ENCODE results near the gene ARL6. TPM values are rescaled to one million over a fixed set of nuclear protein-coding genes. Genes with fewer than 3 reads are reported as not detected.

ARL6 gene
- total RNA-seq, 1 donor from 2014 or later: 6.1 TPM

- DNase-seq (ENCODE audit: extremely low spot score, unreplicated experiment): no peak
- peaks cover 58% of the 10 kb centered on the region for H3K27me3 Mint-ChIP-seq (ENCODE audit: unreplicated experiment)
- H3K27ac Mint-ChIP-seq (ENCODE audit: unreplicated experiment): no peak overlapping the region
- no peaks in the 10 kb centered on the region for H3K36me3 Mint-ChIP-seq (ENCODE audit: unreplicated experiment)
- no peaks in the 10 kb centered on the region for H3K9me3 Mint-ChIP-seq (ENCODE audit: unreplicated experiment)
- TF ChIP-seq, protein P1, sequence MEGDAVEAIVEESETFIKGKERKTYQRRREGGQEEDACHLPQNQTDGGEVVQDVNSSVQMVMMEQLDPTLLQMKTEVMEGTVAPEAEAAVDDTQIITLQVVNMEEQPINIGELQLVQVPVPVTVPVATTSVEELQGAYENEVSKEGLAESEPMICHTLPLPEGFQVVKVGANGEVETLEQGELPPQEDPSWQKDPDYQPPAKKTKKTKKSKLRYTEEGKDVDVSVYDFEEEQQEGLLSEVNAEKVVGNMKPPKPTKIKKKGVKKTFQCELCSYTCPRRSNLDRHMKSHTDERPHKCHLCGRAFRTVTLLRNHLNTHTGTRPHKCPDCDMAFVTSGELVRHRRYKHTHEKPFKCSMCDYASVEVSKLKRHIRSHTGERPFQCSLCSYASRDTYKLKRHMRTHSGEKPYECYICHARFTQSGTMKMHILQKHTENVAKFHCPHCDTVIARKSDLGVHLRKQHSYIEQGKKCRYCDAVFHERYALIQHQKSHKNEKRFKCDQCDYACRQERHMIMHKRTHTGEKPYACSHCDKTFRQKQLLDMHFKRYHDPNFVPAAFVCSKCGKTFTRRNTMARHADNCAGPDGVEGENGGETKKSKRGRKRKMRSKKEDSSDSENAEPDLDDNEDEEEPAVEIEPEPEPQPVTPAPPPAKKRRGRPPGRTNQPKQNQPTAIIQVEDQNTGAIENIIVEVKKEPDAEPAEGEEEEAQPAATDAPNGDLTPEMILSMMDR (IDR thresholded peaks at IDR 0.05): no peak
- H3K4me3 Mint-ChIP-seq (ENCODE audit: unreplicated experiment): no peak overlapping the region
- H3K4me1 Mint-ChIP-seq (ENCODE audit: unreplicated experiment): no peaks in the 10 kb centered on the region
Observed at GRCh38 chr3:97736928-97737327, 27.6 kb upstream of the ARL6 start.

DNA sequence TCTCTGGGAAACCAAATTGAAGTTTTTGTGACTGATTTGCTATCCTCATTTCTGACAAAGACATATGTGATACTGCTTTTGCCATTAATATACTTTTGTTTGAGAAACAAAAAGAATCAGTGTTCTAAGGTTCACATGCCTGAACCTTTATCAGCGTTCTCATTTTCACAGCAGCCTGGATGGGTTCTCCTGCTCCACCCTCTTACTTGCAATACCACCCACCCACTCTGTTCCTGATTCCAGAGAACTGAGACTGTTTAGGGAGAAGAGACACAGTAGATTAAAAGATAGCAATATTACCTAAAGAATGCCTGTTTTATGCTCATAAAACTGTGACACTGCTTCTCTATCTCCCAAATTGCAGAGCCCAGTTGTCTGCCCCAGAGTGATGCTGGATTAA, 25.8 kb upstream of the ARL6 start:
- no peak for DNase-seq (ENCODE audit: extremely low spot score, unreplicated experiment)
- TF ChIP-seq, protein P1 (IDR thresholded peaks at IDR 0.05): no peak
- Mint-ChIP-seq H3K9me3 (ENCODE audit: unreplicated experiment) (no peaks in the 10 kb centered on the region), H3K27ac (ENCODE audit: unreplicated experiment) (no peak overlapping the region), H3K27me3 (ENCODE audit: unreplicated experiment) (peaks cover 67% of the 10 kb centered on the region), H3K4me1 (ENCODE audit: unreplicated experiment) (no peaks in the 10 kb centered on the region), H3K36me3 (ENCODE audit: unreplicated experiment) (no peaks in the 10 kb centered on the region), H3K4me3 (ENCODE audit: unreplicated experiment) (no peak overlapping the region)

- Mint-ChIP-seq H3K27me3 (ENCODE audit: unreplicated experiment) (peaks cover 68% of the 10 kb centered on the region), H3K27ac (ENCODE audit: unreplicated experiment) (no peak overlapping the region), H3K4me1 (ENCODE audit: unreplicated experiment) (no peaks in the 10 kb centered on the region), H3K4me3 (ENCODE audit: unreplicated experiment) (no peak overlapping the region), H3K9me3 (ENCODE audit: unreplicated experiment) (no peaks in the 10 kb centered on the region), H3K36me3 (ENCODE audit: unreplicated experiment) (no peaks in the 10 kb centered on the region)
- TF ChIP-seq, protein P1 (IDR thresholded peaks at IDR 0.05): no peak
- DNase-seq (ENCODE audit: extremely low spot score, unreplicated experiment): no peak
Observed at GRCh38 chr3:97742036-97742435, 22.5 kb upstream of the ARL6 start.

- Mint-ChIP-seq H3K9me3 (ENCODE audit: unreplicated experiment) (no peaks in the 10 kb centered on the region), H3K4me3 (ENCODE audit: unreplicated experiment) (no peak overlapping the region), H3K27ac (ENCODE audit: unreplicated experiment) (no peak overlapping the region), H3K4me1 (ENCODE audit: unreplicated experiment) (no peaks in the 10 kb centered on the region), H3K36me3 (ENCODE audit: unreplicated experiment) (no peaks in the 10 kb centered on the region), H3K27me3 (ENCODE audit: unreplicated experiment) (peaks cover 60% of the 10 kb centered on the region)
- DNase-seq (ENCODE audit: extremely low spot score, unreplicated experiment): no peak
- TF ChIP-seq, protein P1 (IDR thresholded peaks at IDR 0.05): no peak
Observed at GRCh38 chr3:97744289-97744688, 20.3 kb upstream of the ARL6 start.

- no peak for DNase-seq (ENCODE audit: extremely low spot score, unreplicated experiment)
- Mint-ChIP-seq H3K9me3 (ENCODE audit: unreplicated experiment) (no peaks in the 10 kb centered on the region), H3K36me3 (ENCODE audit: unreplicated experiment) (no peaks in the 10 kb centered on the region), H3K4me3 (ENCODE audit: unreplicated experiment) (peak overlapping the region; percentile 99), H3K4me1 (ENCODE audit: unreplicated experiment) (peaks cover 21% of the 10 kb centered on the region), H3K27ac (ENCODE audit: unreplicated experiment) (peak overlapping the region; percentile 98), H3K27me3 (ENCODE audit: unreplicated experiment) (peaks cover 15% of the 10 kb centered on the region)
- TF ChIP-seq, protein P1 (IDR thresholded peaks at IDR 0.05): no peak
Observed at GRCh38 chr3:97763586-97764406, 762 bp upstream of the ARL6 start.

Measured in osteocyte (in vitro differentiated cells).